NCI-H345 (cell line): ENCODE results near the gene ROR1.
"Not testable (repeated sequence)": the region's sequence is repeated elsewhere in the genome, so short reads cannot be mapped to it uniquely, and the experiment has no call there.

Experiments used
- DNase-seq: peaks from one replicate; lab custom pipeline; 2025; lab: John Stamatoyannopoulos, UW

Gene ROR1

GRCh38 chr1:64100791-64101190 lies 327.0 kb downstream of the ROR1 start:
- no peak for DNase-seq

GRCh38 chr1:64104585-64104984 lies 330.8 kb downstream of the ROR1 start:
- DNase-seq, result not testable (repeated sequence)

GRCh38 chr1:64107118-64107519 lies 333.3 kb downstream of the ROR1 start:
- DNase-seq, result no peak

- no peak for DNase-seq
Measured at GRCh38 chr1:64107632-64108031, 333.8 kb downstream of the ROR1 start.

GRCh38 chr1:64110924-64111777 lies 337.3 kb downstream of the ROR1 start:
- no peak for DNase-seq

GRCh38 chr1:64111787-64112186 lies 338.0 kb downstream of the ROR1 start:
- peak; percentile 28 for DNase-seq

- no peak for DNase-seq
Measured at GRCh38 chr1:64112281-64112680, 338.5 kb downstream of the ROR1 start.

GRCh38 chr1:64114012-64114525 lies 340.3 kb downstream of the ROR1 start:
- no peak for DNase-seq

- no peak for DNase-seq
Measured at GRCh38 chr1:64116537-64116936, 342.7 kb downstream of the ROR1 start.

- DNase-seq, result no peak
Measured at GRCh38 chr1:64117492-64117891, 343.7 kb downstream of the ROR1 start.

GRCh38 chr1:64121766-64122385 lies 348.1 kb downstream of the ROR1 start:
- DNase-seq, result no peak

GRCh38 chr1:64122588-64122987 lies 348.8 kb downstream of the ROR1 start:
- no peak for DNase-seq

GRCh38 chr1:64124704-64125440 lies 351.1 kb downstream of the ROR1 start:
- no peak for DNase-seq

- no peak for DNase-seq
Measured at GRCh38 chr1:64126581-64126980, 352.8 kb downstream of the ROR1 start.

- DNase-seq, result no peak
Measured at GRCh38 chr1:64127297-64127696, 353.5 kb downstream of the ROR1 start.

GRCh38 chr1:64129701-64130100 lies 355.9 kb downstream of the ROR1 start:
- no peak for DNase-seq

GRCh38 chr1:64131155-64131554 lies 357.3 kb downstream of the ROR1 start:
- no peak for DNase-seq

GRCh38 chr1:64133036-64133435 lies 359.2 kb downstream of the ROR1 start:
- no peak for DNase-seq

GRCh38 chr1:64135462-64136223 lies 361.8 kb downstream of the ROR1 start:
- no peak for DNase-seq

GRCh38 chr1:64136296-64136695 lies 362.5 kb downstream of the ROR1 start:
- no peak for DNase-seq

GRCh38 chr1:64136752-64137411 lies 363.1 kb downstream of the ROR1 start:
- DNase-seq, result peak; percentile 63
